Upper lobe of left lung (tissue), 6 donors: ENCODE data around the gene SNX7. TPM values are rescaled to one million over a fixed set of nuclear protein-coding genes. Genes with fewer than 3 reads are reported as not detected.

ENCODE experiments used
- ATAC-seq, 2 donors: fragments of 200-7000 bp; cut with Tn5 transposase; one replicate each; pipeline ENCODE4 v1.9.1; 2022; ENCODE audit warnings: mild to moderate bottlenecking in 2 of 2, moderate library complexity in 2 of 2; ENCODE audit not compliant: low FRiP score in 2 of 2
- DNase-seq, 2 donors: peaks; one replicate each; pipeline ENCODE4 v3.0.0-alpha.2; 2019 to 2020
- H3K27ac ChIP-seq, 4 donors: fragments of 200-600 bp; sonication (generic); one replicate each; pipeline ENCODE4 v1.5.1; 2016 to 2019
- H3K27me3 ChIP-seq, 4 donors: fragments of 200-600 bp; sonication (generic); one replicate each; pipeline ENCODE4 v1.5.1; 2017 to 2019
- H3K36me3 ChIP-seq, 4 donors: fragments of 200-600 bp; sonication (generic); one replicate each; pipeline ENCODE4 v1.5.1; 2016 to 2019
- H3K4me1 ChIP-seq, 4 donors: fragments of 200-600 bp; sonication (generic); one replicate each; pipeline ENCODE4 v1.5.1; 2018 to 2019
- H3K4me3 ChIP-seq, 4 donors: fragments of 200-600 bp; sonication (generic); one replicate each; pipeline ENCODE4 v1.5.1; 2017 to 2019; ENCODE audit warnings: mild to moderate bottlenecking in 2 of 4, moderate library complexity in 1 of 4
- H3K9me3 ChIP-seq, 4 donors: fragments of 200-600 bp; sonication (generic); one replicate each; pipeline ENCODE4 v1.5.1; 2018 to 2019
- CTCF ChIP-seq, 6 experiments: fragments of 450-650 bp in 4 of 6; fragments of 200-600 bp in 2 of 6; sonication (generic) in 2 of 6; IDR thresholded peaks; one replicate each; pipeline ENCODE4 v1.5.1; 2016 to 2019; ENCODE audit warnings: antibody characterized with exemption in 6 of 6
- EP300 ChIP-seq, 4 donors: sonication (generic); formaldehyde crosslinking; IDR thresholded peaks; one replicate each; pipeline ENCODE4 v1.5.1; 2017; ENCODE audit warnings: antibody characterized with exemption in 4 of 4, control low read depth in 2 of 4
- POLR2A ChIP-seq, 4 donors: fragments of 450-650 bp; IDR thresholded peaks; one replicate each; pipeline ENCODE4 v1.5.1; 2016 to 2017; ENCODE audit warnings: antibody characterized with exemption in 4 of 4, mild to moderate bottlenecking in 2 of 4
- POLR2AphosphoS5 ChIP-seq, 2 donors: sonication (generic); formaldehyde crosslinking; IDR thresholded peaks; one replicate each; pipeline ENCODE4 v1.5.1; 2017; ENCODE audit warnings: antibody characterized with exemption in 2 of 2
- WGBS, 2 donors: methylation state at CpG; one replicate each; pipeline ENCODE4 v1.1.5; 2017 to 2018; 5-methylcytosine and 5-hydroxymethylcytosine counted together
- total RNA-seq, 6 donors: library from RNA; depleted of rRNA in 4 of 6; stranded (reverse); fragments of >200 nt in 4 of 6; gene quantifications; one replicate each; pipeline versions ENCODE4 v1.1.0 to v1.2.1, GENCODE V29; 2016 to 2021
- donor health status: DM: no; HTN: no; CAD: no; lungs with moderate emphysema.
- donor health status: DM: no; HTN: yes; CAD: no; lungs with severe emphysema.

SNX7 gene
- total RNA-seq, 6 donors from 2014 or later: 7.3 to 50.8 (median 15.7) TPM

- 78 to 79% methylated on average over 4 of the region's 4 CpGs for WGBS, 2 donors
- Histone ChIP-seq H3K4me1 (no peaks in the 10 kb centered on the region), H3K36me3 (no peaks in the 10 kb centered on the region), H3K4me3 (no peak overlapping the region), H3K27me3 (no peaks in the 10 kb centered on the region), H3K9me3 (no peaks in the 10 kb centered on the region), H3K27ac (no peak overlapping the region)
- TF ChIP-seq EP300 (IDR thresholded peaks at IDR 0.05) (no peak), CTCF (IDR thresholded peaks at IDR 0.05) (no peak), POLR2A (IDR thresholded peaks at IDR 0.05) (no peak), POLR2AphosphoS5 (IDR thresholded peaks at IDR 0.05) (no peak)
- DNase-seq (no peak), ATAC-seq (no peak)
Observed at GRCh38 chr1:98761219-98761865, 99.8 kb downstream of the SNX7 start.

GRCh38 chr1:98763488-98764150 lies 102.1 kb downstream of the SNX7 start:
- H3K4me3 ChIP-seq: no peak overlapping the region
- WGBS, 2 donors: 75 to 76% methylated on average over 3 of the region's 3 CpGs
- H3K27ac ChIP-seq: no peak overlapping the region
- no peak for DNase-seq
- ATAC-seq: no peak
- no peaks in the 10 kb centered on the region for H3K9me3 ChIP-seq
- no peaks in the 10 kb centered on the region for H3K4me1 ChIP-seq
- H3K36me3 ChIP-seq: no peaks in the 10 kb centered on the region
- TF ChIP-seq POLR2AphosphoS5 (IDR thresholded peaks at IDR 0.05) (no peak), EP300 (IDR thresholded peaks at IDR 0.05) (no peak), POLR2A (IDR thresholded peaks at IDR 0.05) (no peak), CTCF (IDR thresholded peaks at IDR 0.05) (no peak)
- H3K27me3 ChIP-seq: no peaks in the 10 kb centered on the region

GRCh38 chr1:98764485-98764884 lies 103.0 kb downstream of the SNX7 start:
- DNase-seq (no peak), ATAC-seq (no peak)
- 41 to 89% methylated on average over 1 of the region's 1 CpG for WGBS, 2 donors
- H3K27me3 ChIP-seq: no peaks in the 10 kb centered on the region
- H3K4me3 ChIP-seq: no peak overlapping the region
- TF ChIP-seq POLR2AphosphoS5 (IDR thresholded peaks at IDR 0.05): no peak
- H3K27ac ChIP-seq: no peak overlapping the region
- no peaks in the 10 kb centered on the region for H3K4me1 ChIP-seq
- H3K9me3 ChIP-seq: no peaks in the 10 kb centered on the region
- no peaks in the 10 kb centered on the region for H3K36me3 ChIP-seq

GRCh38 chr1:98766255-98766654 lies 104.7 kb downstream of the SNX7 start:
- H3K27me3 ChIP-seq: no peaks in the 10 kb centered on the region
- peak in 1 of 2 donors; percentile 35 for ATAC-seq
- no peak overlapping the region for H3K27ac ChIP-seq
- H3K36me3 ChIP-seq: no peaks in the 10 kb centered on the region
- no peak overlapping the region for H3K4me3 ChIP-seq
- H3K9me3 ChIP-seq: no peaks in the 10 kb centered on the region
- no peak for DNase-seq
- 83 to 90% methylated on average over 4 of the region's 4 CpGs for WGBS, 2 donors
- no peaks in the 10 kb centered on the region for H3K4me1 ChIP-seq
- TF ChIP-seq POLR2A (IDR thresholded peaks at IDR 0.05) (no peak), EP300 (IDR thresholded peaks at IDR 0.05) (no peak), POLR2AphosphoS5 (IDR thresholded peaks at IDR 0.05) (no peak)

- ATAC-seq: no peak
- Histone ChIP-seq H3K4me3 (no peak overlapping the region), H3K9me3 (no peaks in the 10 kb centered on the region), H3K27ac (no peak overlapping the region), H3K4me1 (no peaks in the 10 kb centered on the region), H3K27me3 (no peaks in the 10 kb centered on the region), H3K36me3 (no peaks in the 10 kb centered on the region)
- 47 to 74% methylated on average over 3 of the region's 3 CpGs for WGBS, 2 donors
- DNase-seq: no peak
- no peak for TF ChIP-seq CTCF (IDR thresholded peaks at IDR 0.05)
- no peak for TF ChIP-seq POLR2A (IDR thresholded peaks at IDR 0.05)
- no peak for TF ChIP-seq EP300 (IDR thresholded peaks at IDR 0.05)
- no peak for TF ChIP-seq POLR2AphosphoS5 (IDR thresholded peaks at IDR 0.05)
Observed at GRCh38 chr1:98769162-98769561, 107.6 kb downstream of the SNX7 start.

- DNase-seq (no peak), ATAC-seq (no peak)
- Histone ChIP-seq H3K9me3 (no peaks in the 10 kb centered on the region), H3K36me3 (no peaks in the 10 kb centered on the region), H3K4me3 (no peak overlapping the region), H3K4me1 (no peaks in the 10 kb centered on the region), H3K27me3 (no peaks in the 10 kb centered on the region), H3K27ac (no peak overlapping the region)
- TF ChIP-seq POLR2A (IDR thresholded peaks at IDR 0.05): no peak
- TF ChIP-seq CTCF (IDR thresholded peaks at IDR 0.05): no peak
- no peak for TF ChIP-seq POLR2AphosphoS5 (IDR thresholded peaks at IDR 0.05)
- no peak for TF ChIP-seq EP300 (IDR thresholded peaks at IDR 0.05)
- 74 to 92% methylated on average over 2 of the region's 2 CpGs for WGBS, 2 donors
Observed at GRCh38 chr1:98781906-98782305, 120.4 kb downstream of the SNX7 start.
